Keratinocyte (primary cell): ENCODE data around the gene NAA11.

Source experiments
- CTCF ChIP-seq, 3 experiments: IDR thresholded peaks in 1 of 3; conservative IDR thresholded peaks in 1 of 3; optimal IDR thresholded peaks in 1 of 3; 2 replicates in 2 of 3; 3 replicates in 1 of 3; pipeline versions ENCODE3 to v1.5.1; 2011; ENCODE audit warnings: low read length in 3 of 3, mild to moderate bottlenecking in 3 of 3, moderate library complexity in 2 of 3, control low read depth in 1 of 3, inconsistent platforms in 1 of 3; ENCODE audit not compliant: insufficient read depth in 2 of 3; ENCODE audit errors: extremely low read depth in 1 of 3
- EZH2 ChIP-seq: IDR thresholded peaks from one replicate; pipeline ENCODE4 v1.6.1; 2012; ENCODE audit warnings: inconsistent platforms, mild to moderate bottlenecking, low read length, moderate library complexity

- no peak for TF ChIP-seq CTCF (optimal IDR thresholded peaks at IDR 0.05 in 1 of 3, IDR thresholded peaks at IDR 0.05 in 1 of 3, conservative IDR thresholded peaks at IDR 0.05 in 1 of 3; ENCODE audit: extremely low read depth in 1 of 3, insufficient read depth in 2 of 3, low read length in 3 of 3)
- no peak for TF ChIP-seq EZH2
Observed at GRCh38 chr4:79357365-79357764, 31.5 kb upstream of the NAA11 start.
